K562 (cell line): ENCODE data around the gene PKHD1. TPM values are rescaled to one million over a fixed set of nuclear protein-coding genes. Genes with fewer than 3 reads are reported as not detected.

Source experiments
- DLX4 ChIP-seq: fragments of 250-450 bp; sonication (Bioruptor Pico); IDR thresholded peaks from 2 replicates; pipeline ENCODE4 v1.6.1; 2021; ENCODE audit warnings: mild to moderate bottlenecking
- HMBOX1 ChIP-seq: sonication (generic); IDR thresholded peaks from 2 replicates; pipeline ENCODE4 v1.6.1; 2016
- REST ChIP-seq, 2 experiments: fragments of 450-650 bp; formaldehyde crosslinking in 1 of 2; IDR thresholded peaks; 2 replicates each; pipeline versions ENCODE4 v1.4.0 to v1.6.1; 2014 to 2020; ENCODE audit warnings: mild to moderate bottlenecking in 2 of 2, borderline replicate concordance in 1 of 2, low read depth in 1 of 2
- TCF15 ChIP-seq: fragments of 250-450 bp; sonication (Bioruptor Pico); IDR thresholded peaks from 2 replicates; pipeline ENCODE4 v1.8.0; 2022; ENCODE audit warnings: moderate library complexity, mild to moderate bottlenecking, inconsistent platforms
- TRIM24 ChIP-seq, 2 experiments: fragments of 450-650 bp; IDR thresholded peaks; 2 replicates each; pipeline ENCODE4 v1.6.1; 2016
- ZC3H4 ChIP-seq: sonication (generic); formaldehyde crosslinking; IDR thresholded peaks from 2 replicates; pipeline ENCODE4 v1.9.0; 2021; ENCODE audit warnings: missing genetic modification reagents, borderline replicate concordance
- ZNF407 ChIP-seq: fragments of 450-650 bp; IDR thresholded peaks from 2 replicates; pipeline ENCODE4 v1.6.1; 2016; ENCODE audit warnings: low read depth
- ZNF589 ChIP-seq: fragments of 200-800 bp; sonication (Bioruptor generic); IDR thresholded peaks from 2 replicates; pipeline ENCODE4 v1.6.1; 2016; ENCODE audit warnings: low read depth, missing genetic modification characterization, missing compliant biosample characterization
- polyA plus RNA-seq, 8 experiments: library from polyadenylated mRNA; depleted of rRNA in 4 of 8; stranded (reverse) in 5 of 8; unstranded in 3 of 8; fragments of >200 nt; fragmentation: Nextera tagmentation in 2 of 8; fragmentation: Illumina TruSeq in 1 of 8; extraction: Ambion mirVana in 2 of 8; extraction: Trizol in 1 of 8; gene quantifications; 2 replicates each; pipeline versions ENCODE4 v1.2.1 to v1.2.3, GENCODE V29; 2011 to 2014; ENCODE audit warnings: inconsistent platforms in 1 of 8, missing spikeins in 1 of 8
- total RNA-seq, 7 experiments: library from RNA; depleted of rRNA in 6 of 7; stranded (reverse); fragments of >200 nt in 6 of 7; fragmentation: Illumina TruSeq in 2 of 7; extraction: Trizol in 2 of 7; gene quantifications; 2 replicates each; pipeline versions ENCODE4 v1.2.1 to v1.2.3, GENCODE V29; 2011 to 2021; ENCODE audit warnings: low replicate concordance in 1 of 7

PKHD1 gene
- total and polyA plus RNA-seq, 9 of the 15 experiments (the other 6 are each of a cell fraction or from before 2014, with no cell fraction given), result 0.01 to 0.04 (median 0.01) TPM; not detected in 6

GRCh38 chr6:51913265-51913664, 174.1 kb downstream of the PKHD1 start (continued):
- TF ChIP-seq ZNF407 (no peak), TCF15 (CRISPR knock-in tag) (no peak), DLX4 (CRISPR knock-in tag) (no peak), ZC3H4 (CRISPR knock-in tag) (no peak), TRIM24 (IDR thresholded peaks at IDR 0.05) (no peak), REST (IDR thresholded peaks at IDR 0.05; ENCODE audit: borderline replicate concordance) (peak; percentile 27; the same call in 1 of the 2 replicates), REST (CRISPR knock-in tag; IDR thresholded peaks at IDR 0.05; ENCODE audit: low read depth) (no peak), ZNF589 (peak; percentile 66; the same call in 1 of the 2 replicates), HMBOX1 (no peak)
